Transverse colon (tissue), 4 donors: ENCODE measurements around the gene F3. TPM values are rescaled to one million over a fixed set of nuclear protein-coding genes. Genes with fewer than 3 reads are reported as not detected.
A peak's percentile ranks its signal among the peaks of the same experiment; 100 is the strongest.
"Not testable (repeated sequence)": the region's sequence is repeated elsewhere in the genome, so short reads cannot be mapped to it uniquely, and the experiment has no call there.

Experiments used
- DNase-seq: peaks from one replicate; pipeline ENCODE4 v3.0.0-alpha.2; 2019
- H3K27ac ChIP-seq, 4 donors: fragments of 200-600 bp; sonication (generic); 2 replicates each; pipeline ENCODE4 v1.5.1; 2016 to 2018; ENCODE audit warnings: inconsistent platforms in 4 of 4
- H3K27me3 ChIP-seq: fragments of 200-600 bp; sonication (generic); 2 replicates; pipeline ENCODE4 v1.5.1; 2017; ENCODE audit warnings: inconsistent platforms
- H3K36me3 ChIP-seq, 4 donors: fragments of 200-600 bp; sonication (generic); 2 replicates each; pipeline ENCODE4 v1.5.1; 2017 to 2019; ENCODE audit warnings: inconsistent platforms in 4 of 4
- H3K4me1 ChIP-seq, 4 donors: fragments of 200-600 bp; sonication (generic); 2 replicates each; pipeline ENCODE4 v1.5.1; 2017 to 2020; ENCODE audit warnings: inconsistent platforms in 4 of 4
- H3K4me3 ChIP-seq, 4 donors: fragments of 200-600 bp; sonication (generic); 1 replicate in 1 of 4; 2 replicates in 3 of 4; pipeline versions ENCODE4 v1.5.1 to v1.6.1; 2017 to 2019; ENCODE audit warnings: inconsistent platforms in 4 of 4
- H3K9me3 ChIP-seq, 2 donors: fragments of 200-600 bp; sonication (generic); 2 replicates each; pipeline ENCODE4 v1.5.1; 2017 to 2019; ENCODE audit warnings: inconsistent platforms in 2 of 2
- CTCF ChIP-seq, 5 experiments: fragments of 200-600 bp in 3 of 5; fragments of 450-650 bp in 2 of 5; sonication (generic) in 3 of 5; IDR thresholded peaks; 1 replicate in 2 of 5; 2 replicates in 3 of 5; pipeline ENCODE4 v1.5.1; 2016 to 2017; ENCODE audit warnings: antibody characterized with exemption in 5 of 5, inconsistent platforms in 3 of 5, mild to moderate bottlenecking in 2 of 5, moderate library complexity in 1 of 5
- EP300 ChIP-seq: sonication (generic); formaldehyde crosslinking; IDR thresholded peaks from one replicate; pipeline ENCODE4 v1.6.1; 2017; ENCODE audit warnings: antibody characterized with exemption, low read depth
- POLR2A ChIP-seq: fragments of 450-650 bp; IDR thresholded peaks from one replicate; pipeline ENCODE4 v1.6.1; 2016; ENCODE audit warnings: antibody characterized with exemption, mild to moderate bottlenecking, moderate library complexity
- POLR2AphosphoS5 ChIP-seq, 3 donors: sonication (generic); formaldehyde crosslinking; IDR thresholded peaks; one replicate each; pipeline ENCODE4 v1.6.1; 2016; ENCODE audit warnings: antibody characterized with exemption in 3 of 3
- WGBS, 2 donors: methylation state at CpG; one replicate each; pipeline ENCODE4 v1.1.5; 2018; ENCODE audit warnings: low coverage in 1 of 2; 5-methylcytosine and 5-hydroxymethylcytosine counted together
- in situ Hi-C, 4 donors: fragments of 200-750 bp; cut with MboI; loops; one replicate each; pipeline versions ENCODE4 v1.15.0 to v1.15.1; 2017; ENCODE audit warnings: low sequenced_read_pairs in 3 of 4, low pct_ligation_motif_present in 1 of 4, low pct_unique_long_range_greater_than_20kb in 1 of 4
- intact Hi-C: fragments of 100-400 bp; cut with DNase I; formaldehyde crosslinking; loops from one replicate; pipeline ENCODE4 v1.15.1; 2023; ENCODE audit warnings: low total_unique reads
- total RNA-seq, 4 donors: library from RNA; depleted of rRNA; stranded (reverse); fragments of >200 nt; gene quantifications; one replicate each; pipeline ENCODE4 v1.1.0, GENCODE V29; 2016

The F3 gene
- total RNA-seq, 4 donors from 2014 or later: 35.9 to 105 (median 59.3) TPM

- H3K36me3 ChIP-seq: no peaks in the 10 kb centered on the region
- intact Hi-C loops (no loop called here), in situ Hi-C loops (no loop called here)
- H3K4me3 ChIP-seq: no peak overlapping the region
- no peak for DNase-seq
- no peak for TF ChIP-seq CTCF (IDR thresholded peaks at IDR 0.05)
- WGBS, 2 donors: 88% methylated on average over 2 of the region's 2 CpGs; no CpG with 5 or more reads in 1 of the 2 donors
- H3K4me1 ChIP-seq: peaks cover 0 to 10% (median 0%) of the 10 kb centered on the region in 4 donors
- peaks cover 2 to 8% of the 10 kb centered on the region in 2 donors for H3K9me3 ChIP-seq
- H3K27ac ChIP-seq: no peak overlapping the region
- no peaks in the 10 kb centered on the region for H3K27me3 ChIP-seq
These were observed 41.0 kb upstream of the F3 start for GRCh38 chr1:94582565-94582964.

- peak overlapping the region in 1 of 4 donors; percentile 33 for H3K27ac ChIP-seq
- intact Hi-C loops (no loop called here), in situ Hi-C loops (no loop called here)
- H3K27me3 ChIP-seq: no peaks in the 10 kb centered on the region
- no peak for DNase-seq
- H3K36me3 ChIP-seq: no peaks in the 10 kb centered on the region
- 88 to 94% methylated on average over 5 to 10 of the region's 10 CpGs for WGBS, 2 donors
- H3K4me3 ChIP-seq: no peak overlapping the region
- no peak for TF ChIP-seq CTCF (IDR thresholded peaks at IDR 0.05)
- no peak for TF ChIP-seq POLR2AphosphoS5 (IDR thresholded peaks at IDR 0.05)
- no peak for TF ChIP-seq EP300
- TF ChIP-seq POLR2A: no peak
- H3K9me3 ChIP-seq: peaks cover 4 to 12% of the 10 kb centered on the region in 2 donors
- H3K4me1 ChIP-seq: peaks cover 0 to 7% (median 0%) of the 10 kb centered on the region in 4 donors
These were observed 39.0 kb upstream of the F3 start for GRCh38 chr1:94580367-94581115.

GRCh38 chr1:94579876-94580294 is 38.3 kb upstream of the F3 start:
- Histone ChIP-seq H3K4me3 (no peak overlapping the region), H3K36me3 (no peaks in the 10 kb centered on the region), H3K27me3 (no peaks in the 10 kb centered on the region), H3K27ac (peak overlapping the region in 1 of 4 donors; percentile 42), H3K9me3 (peaks cover 4 to 12% of the 10 kb centered on the region in 2 donors), H3K4me1 (peaks cover 0 to 7% (median 0%) of the 10 kb centered on the region in 4 donors)
- intact Hi-C loops (no loop called here), in situ Hi-C loops (no loop called here)
- WGBS, 2 donors: 72% methylated on average over 2 of the region's 2 CpGs; no CpG with 5 or more reads in 1 of the 2 donors
- no peak for DNase-seq
- TF ChIP-seq POLR2AphosphoS5 (IDR thresholded peaks at IDR 0.05) (no peak), POLR2A (no peak), EP300 (no peak), CTCF (IDR thresholded peaks at IDR 0.05) (no peak)

- Histone ChIP-seq H3K36me3 (no peaks in the 10 kb centered on the region), H3K9me3 (peaks cover 4 to 12% of the 10 kb centered on the region in 2 donors), H3K4me3 (no peak overlapping the region), H3K4me1 (peaks cover 0 to 7% (median 0%) of the 10 kb centered on the region in 4 donors), H3K27ac (no peak overlapping the region), H3K27me3 (no peaks in the 10 kb centered on the region)
- WGBS, 2 donors: 64 to 89% methylated on average over 2 of the region's 2 CpGs
- intact Hi-C loops (no loop called here), in situ Hi-C loops (no loop called here)
- no peak for DNase-seq
- TF ChIP-seq POLR2A: no peak
- TF ChIP-seq EP300: no peak
These were observed 37.3 kb upstream of the F3 start for GRCh38 chr1:94578856-94579255.

GRCh38 chr1:94573917-94574316 is 32.4 kb upstream of the F3 start:
- H3K27me3 ChIP-seq, H3K4me1 ChIP-seq: not testable (repeated sequence)

More at GRCh38 chr1:94573917-94574316, 32.4 kb upstream of the F3 start:
- DNase-seq, H3K4me3 ChIP-seq, H3K36me3 ChIP-seq, intact Hi-C loops, H3K27ac ChIP-seq, in situ Hi-C loops: not testable (repeated sequence)
- H3K9me3 ChIP-seq: peaks cover 4 to 16% of the 10 kb centered on the region in 2 donors
